ENCODE data around the gene NEDD1.

The NEDD1 gene, protein sequence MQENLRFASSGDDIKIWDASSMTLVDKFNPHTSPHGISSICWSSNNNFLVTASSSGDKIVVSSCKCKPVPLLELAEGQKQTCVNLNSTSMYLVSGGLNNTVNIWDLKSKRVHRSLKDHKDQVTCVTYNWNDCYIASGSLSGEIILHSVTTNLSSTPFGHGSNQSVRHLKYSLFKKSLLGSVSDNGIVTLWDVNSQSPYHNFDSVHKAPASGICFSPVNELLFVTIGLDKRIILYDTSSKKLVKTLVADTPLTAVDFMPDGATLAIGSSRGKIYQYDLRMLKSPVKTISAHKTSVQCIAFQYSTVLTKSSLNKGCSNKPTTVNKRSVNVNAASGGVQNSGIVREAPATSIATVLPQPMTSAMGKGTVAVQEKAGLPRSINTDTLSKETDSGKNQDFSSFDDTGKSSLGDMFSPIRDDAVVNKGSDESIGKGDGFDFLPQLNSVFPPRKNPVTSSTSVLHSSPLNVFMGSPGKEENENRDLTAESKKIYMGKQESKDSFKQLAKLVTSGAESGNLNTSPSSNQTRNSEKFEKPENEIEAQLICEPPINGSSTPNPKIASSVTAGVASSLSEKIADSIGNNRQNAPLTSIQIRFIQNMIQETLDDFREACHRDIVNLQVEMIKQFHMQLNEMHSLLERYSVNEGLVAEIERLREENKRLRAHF

DNA sequence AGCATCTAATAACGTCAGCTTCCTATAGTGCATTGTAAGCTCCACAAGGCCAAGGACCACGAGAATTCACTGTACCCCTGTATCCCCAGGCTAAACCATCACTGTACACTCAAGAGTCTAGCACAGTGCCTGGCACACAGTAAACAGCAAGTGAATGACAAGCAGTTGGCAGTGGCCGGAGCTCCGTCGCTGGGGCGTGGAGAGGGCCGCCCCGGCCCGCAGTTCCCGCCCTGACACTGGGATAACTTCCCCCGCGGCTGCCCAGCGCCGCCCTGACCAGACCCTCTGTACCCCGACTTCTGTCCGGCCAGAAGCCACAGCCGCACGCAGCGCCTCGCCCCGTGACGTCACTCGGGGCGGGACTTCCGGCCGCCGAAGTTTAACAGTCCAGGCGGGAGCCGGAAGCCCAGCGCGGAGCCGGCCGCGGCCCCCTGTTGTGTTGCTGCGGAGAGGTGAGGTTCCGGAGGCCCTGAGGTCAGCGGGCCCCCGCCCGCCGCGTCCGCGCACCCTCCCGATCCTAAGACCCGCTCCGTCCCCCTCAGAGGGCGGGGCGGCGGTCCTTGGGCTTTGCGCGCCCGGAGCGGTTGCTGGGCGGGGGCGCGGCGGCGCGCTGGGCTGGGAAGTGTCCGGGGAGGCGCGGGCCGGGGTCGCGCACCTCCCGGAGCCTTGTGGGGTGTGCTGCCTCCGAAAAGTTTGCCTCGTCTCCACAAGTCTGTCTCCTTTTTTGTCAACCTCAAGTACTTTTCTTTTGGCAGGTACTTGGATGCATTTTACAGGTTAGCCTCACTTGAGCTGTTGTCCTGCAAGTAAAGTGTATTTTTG, at the start of gene NEDD1:
Gene NEDD1 (plus strand): TSS at position 409 of the 822 bp plus-strand sequence. CDS start 2,503 bp downstream, outside the sequence.
- DNase-seq (ENCODE audit: low read depth in 3 of 3): peak; percentile 61 to 80 (median 67)

DNA sequence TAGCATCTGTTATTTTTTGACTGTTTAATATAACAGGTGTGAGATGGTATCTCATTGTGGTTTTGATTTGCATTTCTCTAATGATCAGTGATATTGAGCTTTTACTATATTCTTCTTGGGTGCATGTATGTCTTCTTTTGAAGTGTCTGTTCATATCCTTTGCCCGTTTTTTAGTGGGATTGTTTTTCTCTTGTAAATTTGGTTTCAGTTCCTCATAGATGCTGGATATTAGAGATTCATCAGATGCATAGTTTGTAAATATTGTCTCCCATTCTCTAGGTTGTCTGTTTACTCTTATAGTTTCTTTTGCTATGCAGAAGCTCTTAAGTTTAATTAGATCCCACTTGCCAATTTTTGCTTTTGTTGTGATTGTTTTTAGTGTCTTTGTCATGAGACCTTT, 48.9 kb upstream of the NEDD1 start:
- DNase-seq (ENCODE audit: low read depth in 3 of 3): no peak

DNA sequence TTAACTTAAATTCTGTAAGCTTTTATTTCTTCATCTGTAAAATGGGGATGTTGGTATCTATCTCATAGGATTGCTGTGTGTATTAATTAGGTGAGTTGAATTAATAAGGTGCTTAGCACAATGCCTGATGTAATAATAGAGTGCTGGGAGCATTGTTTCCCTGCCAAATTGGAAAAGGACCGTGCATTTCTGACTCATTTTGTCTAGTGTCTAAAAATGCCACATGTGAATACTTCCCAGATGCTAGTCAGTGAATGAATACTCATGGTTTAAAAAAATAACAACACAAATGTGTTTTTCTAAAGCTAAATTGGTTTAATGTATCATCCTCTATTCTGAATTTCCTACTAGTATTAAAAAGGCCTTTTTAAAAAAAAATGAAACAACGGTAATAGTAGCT, 45.4 kb upstream of the NEDD1 start:
- DNase-seq (ENCODE audit: low read depth in 3 of 3): no peak

DNA sequence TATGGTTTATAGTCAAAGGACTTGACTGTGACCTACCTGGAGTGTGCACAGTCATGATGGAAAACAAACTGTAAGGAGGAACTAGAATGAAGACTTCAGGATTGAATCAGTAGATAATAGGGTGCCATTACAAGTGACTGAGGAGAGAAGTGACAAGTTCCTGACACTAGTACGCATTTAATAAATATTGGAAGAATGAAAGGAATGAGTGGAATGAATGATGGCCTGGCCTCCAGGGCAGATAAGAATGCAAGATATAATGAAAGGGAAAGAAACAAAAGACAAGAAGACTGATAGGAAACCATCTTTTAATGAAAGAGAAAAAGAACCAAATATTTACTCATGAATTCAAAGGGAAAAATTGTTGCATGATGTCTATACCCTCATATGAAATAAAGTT, 44.7 kb upstream of the NEDD1 start:
- no peak for DNase-seq (ENCODE audit: low read depth in 3 of 3)

DNA sequence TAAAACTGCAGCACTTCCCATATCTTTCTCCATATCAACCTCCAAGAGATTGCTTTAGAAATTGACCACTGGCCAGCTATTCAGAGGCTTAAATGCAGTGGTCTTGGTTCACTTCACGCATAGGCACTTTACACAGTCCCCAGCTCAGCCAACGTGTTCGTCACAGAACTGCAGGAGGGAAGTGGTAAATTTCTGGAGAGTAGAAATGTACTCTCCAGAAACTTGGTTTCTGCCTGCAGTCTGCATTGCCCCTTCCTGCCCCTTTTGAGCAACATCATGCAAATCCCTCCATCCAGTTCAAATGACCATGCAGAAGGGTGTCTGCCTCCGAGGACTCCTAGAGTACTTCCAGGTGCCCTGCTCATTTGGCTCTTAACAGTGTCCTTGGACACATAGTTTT, 42.7 kb upstream of the NEDD1 start:
- no peak for DNase-seq (ENCODE audit: low read depth in 3 of 3)

DNA sequence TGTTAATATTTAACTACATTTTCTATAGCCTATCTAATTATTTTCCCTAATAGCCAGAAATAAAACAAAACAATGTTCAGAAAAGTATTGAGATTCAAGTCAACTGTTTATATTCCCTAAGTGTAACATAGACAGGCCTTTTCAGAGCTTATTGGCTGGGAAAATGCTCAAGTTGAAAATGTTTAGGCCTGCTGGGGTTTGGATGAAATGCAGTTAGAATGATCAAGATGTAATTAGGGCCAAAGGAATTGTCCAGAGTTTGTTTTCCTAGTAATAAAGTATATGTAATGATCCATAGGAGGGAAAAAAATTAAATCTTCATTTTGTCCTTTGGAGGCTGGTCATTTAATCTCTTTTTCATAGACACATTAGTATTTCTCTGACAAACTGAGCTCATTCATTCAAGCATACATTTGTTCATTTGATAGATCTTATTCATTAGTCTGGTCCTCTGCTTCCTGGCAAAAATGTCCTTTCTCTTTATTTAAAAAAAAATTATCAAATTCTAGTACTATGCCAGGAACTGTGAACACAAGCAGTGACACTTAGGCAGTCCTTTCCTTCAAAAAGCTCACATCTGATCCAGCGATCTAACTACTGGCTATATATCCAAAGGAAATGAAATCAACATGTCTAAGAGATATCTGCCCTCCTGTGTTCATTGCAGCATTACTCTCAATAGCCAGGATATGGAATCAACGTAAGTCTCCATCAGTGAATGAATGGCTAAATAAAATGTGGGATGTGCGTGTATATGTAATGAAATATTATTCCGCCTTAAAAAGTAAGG, 40.1 kb upstream of the NEDD1 start:
- no peak for DNase-seq (ENCODE audit: low read depth in 3 of 3)

DNA sequence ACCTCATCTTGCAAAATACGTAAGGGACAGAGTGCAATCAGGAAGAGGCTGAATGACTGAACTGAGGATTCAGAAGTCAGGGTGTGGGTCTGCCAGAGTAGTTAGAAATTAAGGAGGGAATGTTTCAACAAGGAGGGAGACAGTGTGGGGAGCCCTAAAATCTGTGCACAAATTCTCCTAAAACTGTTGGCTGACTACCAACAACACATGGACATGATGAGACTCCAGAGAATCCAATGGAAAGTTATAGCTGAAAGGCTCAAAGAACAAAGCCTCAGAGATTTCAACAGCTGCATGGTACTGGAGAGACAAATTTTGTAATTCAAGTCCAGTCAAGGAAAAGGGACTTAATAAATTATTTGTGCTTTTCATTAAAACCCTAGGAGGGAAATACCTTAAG, 36.1 kb upstream of the NEDD1 start:
- DNase-seq (ENCODE audit: low read depth in 3 of 3): no peak

DNA sequence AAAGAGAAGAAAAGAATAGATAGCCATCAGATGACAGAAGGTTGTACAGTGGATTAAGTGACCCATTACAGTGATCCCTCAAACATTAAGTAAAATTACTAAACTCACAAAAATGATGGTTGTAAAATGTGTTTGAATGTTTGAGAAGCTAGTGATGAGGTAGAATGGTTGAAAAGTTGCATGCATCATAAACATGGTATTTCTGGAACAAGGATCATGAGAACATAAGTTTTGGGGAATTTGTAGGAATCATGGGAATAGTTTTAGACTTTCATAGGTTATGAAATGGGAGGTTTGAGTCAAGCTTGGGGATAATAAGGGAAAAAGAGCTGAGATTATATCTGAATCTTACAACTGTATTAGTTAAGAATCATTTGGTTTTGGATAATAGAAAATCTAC, 34.1 kb upstream of the NEDD1 start:
- no peak for DNase-seq (ENCODE audit: low read depth in 3 of 3)

DNA sequence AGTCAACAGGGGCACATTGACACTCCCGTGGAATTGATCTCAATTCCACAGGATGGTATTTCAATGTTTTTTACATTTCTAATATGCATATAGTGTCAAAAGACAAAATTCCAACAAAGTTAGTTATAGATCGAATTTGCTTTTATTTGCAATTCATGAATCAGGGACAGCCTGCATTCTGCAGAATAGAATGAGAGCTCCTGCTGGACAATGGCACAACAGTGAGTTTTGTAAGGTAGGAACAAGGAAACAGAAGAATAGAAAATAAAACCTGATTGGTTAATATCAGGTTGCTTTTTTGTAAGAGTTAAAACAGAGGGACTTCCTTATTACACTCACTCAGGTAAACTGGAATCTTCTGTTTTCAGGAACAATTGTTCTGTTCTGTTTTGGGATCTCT, 32.8 kb upstream of the NEDD1 start:
- DNase-seq (ENCODE audit: low read depth in 3 of 3): no peak

DNA sequence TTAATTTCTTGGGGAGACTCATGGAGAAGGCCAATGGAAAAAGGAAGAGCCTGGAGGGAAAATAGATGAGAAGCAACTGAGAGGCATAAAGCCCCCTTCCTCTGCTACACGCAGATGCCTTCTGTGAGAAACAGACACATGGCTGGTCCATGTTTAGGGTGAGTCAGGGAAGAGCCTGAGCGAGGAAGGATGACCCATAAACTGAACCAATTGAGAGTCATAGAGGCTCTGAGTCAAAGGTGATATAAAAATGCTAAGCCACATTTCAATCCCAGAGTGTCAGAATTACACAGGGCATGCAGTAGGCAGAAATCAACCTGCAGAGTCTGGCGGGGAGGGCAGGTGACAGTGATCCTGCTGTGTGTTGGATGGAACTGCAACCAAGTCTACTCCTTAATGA, 30.1 kb upstream of the NEDD1 start:
- DNase-seq (ENCODE audit: low read depth in 3 of 3): no peak

DNA sequence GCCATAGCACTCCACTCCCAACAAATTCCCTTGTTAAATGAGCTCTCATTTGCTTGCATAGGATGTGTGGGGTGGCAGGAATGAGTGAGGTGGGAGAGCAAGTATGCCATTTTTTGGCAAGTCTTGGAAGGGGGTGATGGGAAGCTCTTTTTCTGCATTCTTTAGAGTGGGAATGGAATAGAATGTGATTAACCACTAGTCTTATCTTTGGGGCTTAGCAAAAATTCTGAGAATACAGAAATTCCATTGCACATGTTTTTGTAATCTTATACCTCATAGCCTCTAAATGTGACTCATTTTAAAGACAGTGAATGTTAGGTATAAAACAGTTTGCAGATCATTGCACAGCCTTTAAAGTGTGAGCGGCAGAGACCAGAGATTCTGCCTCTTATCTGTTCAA, 28.4 kb upstream of the NEDD1 start:
- no peak for DNase-seq (ENCODE audit: low read depth in 3 of 3)

DNA sequence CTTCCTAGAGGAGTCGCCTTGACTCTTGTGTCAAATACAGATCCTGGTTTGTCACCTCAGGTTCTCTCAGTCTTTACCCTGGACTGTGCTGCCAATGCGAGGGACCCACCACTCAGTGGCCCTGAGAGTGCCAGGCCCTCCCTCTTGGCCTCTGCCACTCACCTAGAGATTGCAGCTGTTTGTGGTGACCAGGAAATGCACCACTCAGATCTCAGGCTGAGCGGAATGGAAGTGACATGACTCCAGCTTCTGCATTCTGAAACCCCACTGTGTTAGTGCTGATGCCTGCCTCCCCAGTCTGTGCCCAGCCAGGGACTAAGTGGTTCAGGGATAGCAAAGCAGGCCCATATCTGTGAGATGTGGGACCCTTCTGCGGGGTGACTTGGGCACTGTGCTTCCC, 27.8 kb upstream of the NEDD1 start:
- no peak for DNase-seq (ENCODE audit: low read depth in 3 of 3)

DNA sequence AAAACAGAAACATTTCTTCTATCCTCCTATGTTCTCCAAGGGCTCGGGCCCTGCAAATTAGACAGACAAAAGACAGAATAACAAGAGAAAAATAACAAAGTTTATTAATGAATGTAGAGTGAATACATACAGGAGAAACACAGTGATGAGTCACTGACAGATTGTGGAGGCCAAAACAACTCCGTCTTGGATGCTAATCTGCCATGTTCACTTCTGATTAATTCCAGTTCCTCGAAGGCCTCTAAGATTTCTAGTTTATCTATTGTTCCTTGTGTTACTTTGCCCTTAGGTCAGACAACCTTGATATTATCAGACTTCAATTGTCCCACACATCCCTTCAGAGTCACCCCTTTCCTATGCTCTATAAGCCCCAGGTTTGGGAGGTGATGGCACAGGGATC, 26.8 kb upstream of the NEDD1 start:
- no peak for DNase-seq (ENCODE audit: low read depth in 3 of 3)

DNA sequence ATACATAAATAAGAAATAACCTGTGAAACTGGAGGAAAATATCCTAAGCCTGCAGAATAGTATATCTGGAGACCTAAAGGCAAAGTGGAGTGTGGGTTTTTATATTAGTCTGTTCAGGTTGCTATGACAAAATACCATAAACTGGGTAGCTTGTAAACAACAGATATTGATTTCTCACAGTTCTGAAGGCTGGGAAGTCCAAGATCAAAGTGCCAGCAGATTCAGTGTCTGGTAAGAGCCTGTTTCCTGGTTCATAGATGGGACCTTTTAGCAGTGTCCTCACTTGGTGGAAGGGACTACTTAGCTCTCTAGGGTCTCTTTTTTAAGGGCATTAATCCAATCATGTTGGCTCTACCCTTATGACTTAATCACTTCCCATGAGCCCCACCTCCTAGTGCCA, 25.4 kb upstream of the NEDD1 start:
- DNase-seq (ENCODE audit: low read depth in 3 of 3): no peak

DNA sequence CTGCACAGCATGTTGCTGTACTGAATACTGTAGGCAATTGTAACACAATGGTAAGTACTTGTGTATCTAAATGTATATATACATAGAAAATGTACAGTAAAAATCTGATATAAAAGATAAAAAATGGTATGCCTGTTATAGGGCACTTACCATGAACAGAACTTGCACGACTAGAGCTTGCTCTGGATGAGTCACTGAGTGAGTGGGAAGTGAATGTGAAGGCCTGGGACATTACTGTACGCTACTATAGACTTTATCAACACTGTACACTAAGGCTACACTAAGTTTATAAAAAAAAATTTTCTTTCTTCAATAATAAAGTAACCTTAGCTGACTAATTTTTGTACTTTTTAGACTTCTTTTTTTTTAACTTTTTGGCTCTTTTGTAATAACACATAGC, 24.2 kb upstream of the NEDD1 start:
- no peak for DNase-seq (ENCODE audit: low read depth in 3 of 3)

DNA sequence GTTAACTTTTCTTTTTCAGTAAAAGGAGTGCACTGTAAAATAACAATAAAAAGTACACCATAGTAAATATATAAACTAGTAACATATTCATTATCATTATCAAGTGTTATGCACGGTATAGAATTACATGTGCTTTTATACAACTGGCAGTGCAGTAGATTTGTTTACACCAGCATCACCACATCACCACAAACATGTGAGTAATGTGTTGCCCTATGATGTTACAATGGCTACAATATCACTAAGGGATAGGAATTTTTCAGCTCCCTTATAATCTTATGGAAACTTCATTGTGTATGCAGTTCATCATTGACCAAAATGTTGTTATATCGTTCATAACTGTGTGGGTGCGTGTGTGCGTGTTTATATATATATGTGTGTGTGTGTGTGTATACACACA, 23.5 kb upstream of the NEDD1 start:
- DNase-seq (ENCODE audit: low read depth in 3 of 3): no peak

DNA sequence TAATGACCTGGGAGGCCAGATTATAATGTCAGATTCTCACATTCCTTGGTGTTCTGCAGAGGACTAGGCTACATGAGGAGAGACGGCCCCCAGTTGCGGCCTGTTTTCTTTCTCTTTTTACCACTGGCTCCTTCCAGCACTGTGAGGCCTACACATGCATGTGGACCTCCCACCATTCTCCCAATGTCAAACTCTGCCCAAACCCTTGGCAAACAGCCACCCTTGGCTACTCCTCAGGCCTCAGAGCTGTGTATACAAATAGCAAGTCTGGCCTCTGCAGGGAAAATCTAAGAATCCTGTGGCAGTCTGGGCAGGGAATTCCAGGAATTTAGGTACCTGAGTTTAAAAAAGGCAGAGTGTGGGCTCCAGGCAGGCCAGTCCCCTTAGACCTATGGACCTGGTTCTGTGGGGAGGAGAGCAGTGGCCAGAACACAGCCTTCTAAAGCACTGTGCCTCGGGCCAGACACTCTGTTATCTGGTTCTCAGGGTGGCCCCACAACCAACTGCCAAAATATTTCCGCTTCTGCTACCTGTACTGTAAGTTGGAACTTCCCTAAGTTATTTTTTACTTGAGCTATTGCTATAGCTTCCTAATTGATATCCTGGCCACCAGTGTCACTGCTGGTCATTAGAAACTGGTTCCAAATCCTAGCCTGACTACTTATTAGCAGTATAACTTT, 19.9 kb upstream of the NEDD1 start:
- DNase-seq (ENCODE audit: low read depth in 3 of 3): no peak

DNA sequence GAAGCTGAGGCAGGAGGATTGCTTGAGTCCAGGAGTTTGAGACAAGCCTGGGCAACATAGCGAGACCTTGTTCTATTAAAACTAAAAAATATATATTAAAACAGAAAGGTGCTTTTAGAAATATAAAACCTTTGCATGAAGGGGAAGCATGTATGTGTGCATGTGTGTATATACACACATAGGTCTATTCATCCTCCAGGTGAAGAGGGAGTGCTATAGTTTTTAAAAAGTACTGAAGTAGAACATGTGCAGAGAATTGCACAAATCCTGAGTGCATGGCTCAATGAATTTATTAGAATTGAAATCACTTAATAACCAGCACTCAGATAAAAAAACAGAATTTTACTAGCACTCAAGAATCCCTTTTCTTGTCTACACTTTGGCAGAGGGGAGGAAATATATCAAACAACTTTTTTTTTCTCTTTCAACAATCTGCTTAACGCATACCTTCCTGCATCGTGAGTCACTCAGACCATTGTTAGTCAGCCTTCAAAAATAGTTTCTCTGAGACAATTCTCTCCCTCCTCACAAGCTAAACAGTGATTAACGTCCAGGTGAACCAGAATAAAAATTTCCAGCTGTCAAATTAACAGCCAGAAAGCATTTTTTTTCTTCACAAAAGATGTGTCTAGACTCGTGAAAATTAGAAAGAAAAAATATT, 17.7 kb upstream of the NEDD1 start:
- no peak for DNase-seq (ENCODE audit: low read depth in 3 of 3)

DNA sequence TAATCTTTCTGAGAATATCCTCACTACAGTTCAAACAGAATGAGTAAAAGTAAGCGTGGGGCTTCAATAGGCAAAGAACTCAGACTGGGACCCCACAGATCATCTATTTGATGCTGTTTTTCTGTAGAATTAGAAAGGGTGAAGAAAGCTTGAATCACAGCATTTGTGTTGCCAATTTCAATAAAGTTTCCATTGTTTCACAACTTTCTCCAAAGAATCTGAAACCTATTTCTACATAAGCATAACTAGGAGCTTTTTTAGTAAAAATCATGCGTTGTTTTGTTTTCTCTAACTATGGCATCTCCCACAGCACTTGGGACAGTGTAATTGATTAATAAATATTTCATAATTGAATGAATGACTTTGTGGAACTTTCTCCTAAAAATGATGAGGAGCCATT, 16.7 kb upstream of the NEDD1 start:
- DNase-seq (ENCODE audit: low read depth in 3 of 3): no peak

DNA sequence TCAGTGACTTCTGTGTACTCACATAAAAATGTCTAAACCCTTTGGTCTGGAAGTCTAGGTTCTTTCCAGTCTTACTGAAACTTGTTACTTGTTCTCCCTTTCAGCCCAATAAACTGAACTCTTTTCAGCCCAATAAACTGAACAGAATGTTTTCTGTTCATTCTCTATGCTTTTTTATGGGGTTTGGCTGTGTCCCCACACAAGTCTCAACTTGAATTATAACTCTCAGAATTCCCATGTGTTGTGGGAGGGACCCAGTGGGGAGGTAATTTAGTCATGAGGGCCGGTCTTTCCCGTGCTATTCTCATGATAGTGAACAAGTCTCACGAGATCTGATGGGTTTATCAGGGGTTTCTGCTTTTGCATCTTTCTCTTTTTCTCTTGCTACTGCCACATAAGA, 15.0 kb upstream of the NEDD1 start:
- no peak for DNase-seq (ENCODE audit: low read depth in 3 of 3)

DNA sequence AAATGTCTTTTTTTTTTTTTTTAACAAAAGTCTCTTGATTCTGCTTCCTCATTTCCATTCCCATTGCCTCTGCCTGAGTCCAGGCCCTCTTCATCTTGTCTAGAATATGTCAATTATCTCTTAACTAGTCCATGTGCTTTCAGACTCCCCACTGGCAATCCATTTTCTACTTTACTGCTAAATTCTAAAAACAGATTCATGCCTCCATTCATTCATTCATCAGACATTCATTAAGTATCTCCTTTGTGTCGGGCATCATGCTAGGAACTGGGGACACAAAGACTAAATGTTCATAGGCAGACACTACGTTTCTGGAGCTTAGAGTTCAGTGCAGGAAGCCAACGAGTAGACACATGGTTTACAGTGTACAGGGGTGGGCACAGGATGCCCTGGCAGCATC, 9.6 kb upstream of the NEDD1 start:
- DNase-seq (ENCODE audit: low read depth in 3 of 3): no peak
